Embryonic facial prominence (tissue), 1 donor: ENCODE results near the gene UNC5A.

ENCODE experiments used
- DNase-seq: peaks from one replicate; pipeline ENCODE4 v3.0.0-alpha.2; 2016; ENCODE audit errors: extremely low spot score

The UNC5A gene

GRCh38 chr5:176879663-176880361, 69.5 kb downstream of the UNC5A start:
- DNase-seq = no peak

GRCh38 chr5:176880366-176881020, 70.1 kb downstream of the UNC5A start:
- DNase-seq = no peak

DNA sequence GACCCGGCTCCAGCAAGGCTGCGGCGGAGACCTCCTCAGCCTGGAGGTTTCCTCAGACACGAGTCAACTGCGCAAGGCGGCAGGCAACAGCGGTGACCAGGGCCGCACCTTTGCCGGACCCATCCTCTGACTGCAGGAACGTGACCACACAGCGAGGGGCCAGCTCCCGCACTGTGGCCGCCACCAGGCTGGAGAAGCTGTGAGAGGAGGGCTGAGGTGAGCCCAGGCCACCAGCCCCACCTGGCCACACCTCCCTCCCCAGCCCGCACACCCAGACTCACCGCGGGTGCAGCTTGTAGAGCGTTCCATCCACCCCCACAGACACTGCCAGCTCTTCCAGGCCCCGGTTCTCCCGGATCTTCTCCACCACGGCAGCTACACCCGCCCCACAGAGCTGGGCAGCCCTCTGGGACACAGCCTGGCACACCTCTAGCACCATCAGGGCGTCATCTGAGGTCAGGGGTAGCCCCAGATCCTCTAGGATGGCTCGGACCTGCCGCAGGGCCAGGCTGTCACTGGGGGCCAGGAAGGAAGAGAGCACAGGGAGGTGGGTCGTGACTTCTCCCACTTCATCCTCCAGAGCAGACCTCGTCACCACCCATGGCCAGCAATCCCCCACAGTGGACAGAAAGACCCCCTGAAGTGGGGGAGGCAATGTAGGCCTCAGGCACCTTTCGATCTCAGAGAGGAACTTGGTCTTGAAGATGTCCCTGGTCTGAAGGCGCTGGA, 70.8 kb downstream of the UNC5A start:
- no peak for DNase-seq

DNA sequence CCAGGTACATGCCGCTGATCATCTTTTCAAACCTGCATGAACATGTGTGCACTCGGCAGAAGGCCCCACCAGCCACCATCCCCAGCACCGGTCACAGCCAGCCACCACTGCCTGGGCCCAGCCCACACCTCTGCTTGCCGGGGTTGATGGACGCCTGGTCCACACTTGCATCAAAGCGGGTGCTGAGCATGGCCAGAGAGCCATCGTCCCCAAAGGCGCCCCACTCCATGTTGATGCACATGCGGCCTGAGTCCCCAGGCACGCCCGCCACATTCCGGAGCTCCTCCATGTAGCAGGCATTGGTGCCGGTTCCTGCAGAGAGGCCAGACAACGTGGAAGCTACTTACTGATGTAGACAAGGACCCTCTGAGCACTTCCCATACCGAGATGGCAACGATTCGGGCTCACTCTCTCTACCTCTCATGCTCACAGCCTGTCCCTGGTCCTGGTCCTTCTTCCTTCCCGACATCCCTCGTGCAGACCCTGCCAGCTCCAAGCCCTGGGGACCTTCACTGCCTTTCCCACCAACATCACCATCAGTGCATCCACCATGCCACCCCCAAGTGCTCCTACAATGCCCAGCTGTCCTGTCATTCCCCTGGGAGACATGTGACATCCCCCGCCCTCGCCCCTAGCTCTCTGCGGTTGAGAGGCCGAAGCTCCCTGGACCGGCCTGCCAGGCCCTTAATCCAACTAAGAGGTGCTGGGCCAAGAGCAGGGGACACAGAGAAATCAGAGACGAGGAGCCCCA, 71.6 kb downstream of the UNC5A start:
- DNase-seq = no peak

- no peak for DNase-seq
Observed at GRCh38 chr5:176882567-176882903, 72.2 kb downstream of the UNC5A start.

DNA sequence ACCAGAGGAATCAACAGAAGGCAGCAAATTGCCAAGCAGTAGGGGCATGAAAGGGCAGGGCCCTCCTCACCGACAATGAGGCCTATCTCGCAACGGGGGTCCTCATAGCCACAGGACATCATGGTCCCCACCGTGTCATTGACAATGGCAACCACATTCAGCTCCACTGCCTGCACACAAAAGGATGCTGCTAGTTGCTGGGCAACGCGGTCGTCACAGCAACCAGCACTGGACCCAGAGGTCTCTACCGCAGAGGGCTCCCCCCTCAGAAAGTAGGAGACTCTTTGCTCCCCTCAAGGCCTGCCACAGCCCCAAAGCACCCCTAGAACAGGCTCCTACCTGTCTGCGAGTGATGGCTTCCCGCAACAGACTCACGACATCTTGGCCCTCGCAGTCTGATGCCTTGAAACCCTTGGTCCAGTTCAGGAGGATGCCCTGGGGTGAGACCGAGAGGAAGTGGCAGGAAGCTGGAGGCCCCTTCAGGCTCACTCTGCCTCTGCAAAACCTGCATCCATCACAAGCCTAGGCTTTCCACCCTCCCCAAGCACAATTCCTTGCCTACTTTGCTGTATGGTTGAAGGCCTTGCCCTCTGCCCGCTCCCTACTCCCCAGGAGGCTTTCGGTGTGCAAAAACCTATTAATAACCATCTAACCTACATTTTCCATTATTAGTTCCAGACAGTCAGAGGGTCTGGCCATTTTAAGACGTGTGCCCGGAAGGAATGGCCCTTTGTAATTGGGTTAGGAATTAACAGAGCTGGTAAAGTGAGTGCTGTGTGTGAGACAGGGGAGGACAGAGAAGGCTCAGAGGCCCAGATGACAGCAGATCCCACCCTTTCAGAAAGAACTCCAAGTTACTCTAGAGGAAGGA, 73.6 kb downstream of the UNC5A start:
- no peak for DNase-seq

DNA sequence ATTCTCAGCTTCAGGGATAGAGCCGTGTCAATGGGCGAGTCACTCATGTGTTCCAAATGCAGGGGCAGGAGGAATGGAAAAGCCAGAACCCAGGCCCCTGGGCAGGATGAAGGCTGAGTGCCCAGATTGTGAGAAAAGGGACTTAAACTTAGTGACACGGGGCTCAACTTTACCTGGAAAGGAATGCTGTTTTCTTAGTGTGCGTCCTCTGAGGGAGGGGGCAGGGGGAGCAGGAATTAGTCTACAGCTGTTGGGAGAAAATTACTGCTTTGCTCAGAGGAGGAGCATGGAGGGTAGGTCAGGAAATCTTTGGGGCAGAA, 74.2 kb downstream of the UNC5A start:
- DNase-seq = no peak

DNA sequence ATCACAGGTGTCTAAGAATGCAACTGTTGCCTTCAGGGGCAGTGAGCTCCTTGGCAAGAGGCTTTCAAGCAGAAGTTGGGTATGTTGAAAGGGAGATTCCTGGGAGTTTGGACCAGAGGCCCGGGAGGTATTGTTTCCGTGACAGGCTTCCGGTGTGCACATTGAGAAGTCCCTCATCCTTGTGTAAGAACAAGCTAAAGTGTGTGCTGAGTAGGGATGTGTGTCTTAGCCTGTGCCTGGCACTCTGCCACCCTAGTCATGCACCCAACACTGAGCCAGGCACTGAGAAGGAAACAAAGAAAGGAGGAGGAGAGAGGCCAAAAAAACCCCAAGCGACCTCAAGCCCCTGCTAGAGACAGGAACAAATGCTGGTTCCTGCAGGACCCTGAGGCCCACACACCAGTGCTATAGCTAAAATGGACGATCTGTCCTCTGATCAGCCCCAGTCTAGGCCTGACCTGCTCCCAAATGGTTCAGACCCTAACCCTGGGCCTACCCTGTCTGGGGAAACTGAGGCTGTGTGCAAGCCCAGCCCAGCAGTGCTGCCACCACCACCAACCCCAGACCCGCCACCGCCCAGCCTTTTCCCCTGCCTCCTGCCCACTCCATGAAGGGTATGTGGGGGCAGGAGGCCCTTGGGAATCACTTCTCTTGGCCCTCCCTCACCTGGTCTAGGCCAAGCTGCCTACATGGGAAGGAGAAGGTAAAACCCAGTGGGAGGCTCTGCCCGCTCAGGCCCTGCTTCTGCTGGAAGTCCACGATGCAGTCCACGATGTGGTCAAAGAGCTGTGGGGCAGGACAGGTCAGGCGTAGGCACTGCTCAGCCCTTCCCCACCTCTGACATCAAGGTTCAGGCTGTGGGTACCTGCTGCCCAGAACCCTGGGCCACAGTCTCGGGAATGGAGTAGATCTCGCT, 76.2 kb downstream of the UNC5A start:
- no peak for DNase-seq

DNA sequence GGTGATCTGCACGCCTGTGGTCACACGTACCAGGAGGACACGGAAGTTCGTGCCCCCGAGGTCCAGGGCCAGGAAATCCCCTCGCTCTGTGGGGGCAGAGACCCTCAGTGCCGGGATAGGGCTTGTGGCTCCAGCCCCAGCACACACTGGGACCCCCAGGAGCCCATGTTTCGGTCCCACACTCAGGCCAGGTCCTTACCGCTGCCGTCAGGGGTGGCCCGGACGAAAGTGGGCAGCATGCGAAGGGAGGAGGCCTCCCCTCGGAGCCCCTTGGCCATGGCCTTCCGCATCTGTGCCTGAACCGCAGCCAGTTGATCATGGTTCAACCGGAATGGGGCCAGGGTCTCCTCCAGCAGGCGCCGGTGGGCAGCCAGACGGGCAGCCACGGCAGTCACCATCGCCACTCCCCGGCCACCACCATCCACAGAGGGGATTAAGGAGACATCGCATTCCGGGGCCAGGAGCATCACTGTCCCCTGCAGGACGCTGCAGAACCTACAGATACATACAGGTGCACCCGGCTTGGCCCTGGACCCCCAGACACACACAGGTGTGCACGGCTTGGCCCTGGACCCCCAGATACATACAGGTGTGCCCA, 77.0 kb downstream of the UNC5A start:
- DNase-seq = no peak

DNA sequence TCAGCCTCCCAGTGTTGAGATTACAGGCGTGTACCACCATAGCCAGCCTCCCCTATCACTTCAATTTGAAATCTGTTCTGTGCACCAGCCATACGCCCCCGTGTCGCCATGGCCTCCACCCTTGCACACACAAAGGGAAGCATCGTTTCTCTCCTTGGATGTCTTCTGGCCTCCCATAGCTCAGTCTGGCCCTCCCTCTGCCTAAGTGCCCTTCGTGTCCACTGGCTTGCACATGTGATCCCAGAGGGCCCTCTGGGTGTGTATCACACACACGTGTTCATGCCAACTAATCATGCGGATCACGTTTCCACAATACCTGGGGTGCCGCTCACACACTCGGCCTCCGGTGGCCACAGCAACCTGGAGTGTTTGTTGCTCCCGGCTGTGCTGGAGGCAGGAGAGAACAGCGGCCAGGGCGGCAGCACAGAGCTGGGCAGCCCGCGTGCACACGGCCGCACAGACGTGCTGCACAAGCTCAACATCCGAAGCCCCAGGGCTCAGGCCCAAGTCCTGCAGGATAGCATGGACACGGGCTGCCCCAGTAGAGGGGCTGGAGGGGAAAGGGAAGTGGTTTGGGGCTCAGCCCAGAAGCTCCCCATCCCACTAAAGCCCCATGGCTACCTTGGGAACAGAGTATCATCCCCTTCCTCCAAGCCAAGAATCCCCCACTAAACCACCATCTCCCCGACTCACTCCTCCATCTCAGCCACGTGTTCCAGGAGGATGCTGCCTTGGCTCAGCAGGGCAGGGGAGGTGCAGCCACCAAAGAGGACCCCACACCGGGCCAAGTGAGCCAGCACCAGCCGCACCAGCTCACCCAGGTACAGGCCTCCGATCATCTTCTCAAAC, 77.9 kb downstream of the UNC5A start:
- no peak for DNase-seq

DNA sequence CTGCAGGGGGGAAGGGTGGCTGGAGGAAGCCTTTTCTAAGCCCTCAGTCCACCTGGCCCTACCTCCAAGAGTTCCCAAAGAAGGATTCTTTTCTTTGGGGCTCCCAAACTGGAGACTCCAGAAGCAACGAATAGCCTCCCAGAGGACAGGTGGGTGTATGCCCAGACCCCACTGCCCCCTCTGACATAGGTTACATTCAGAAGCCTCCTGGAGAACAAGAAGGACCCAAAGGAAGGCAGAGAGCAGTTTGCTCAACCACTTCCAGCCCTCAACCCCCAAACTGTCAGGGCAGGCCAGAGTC, 78.5 kb downstream of the UNC5A start:
- no peak for DNase-seq

GRCh38 chr5:176889321-176890280, 79.2 kb downstream of the UNC5A start:
- no peak for DNase-seq

DNA sequence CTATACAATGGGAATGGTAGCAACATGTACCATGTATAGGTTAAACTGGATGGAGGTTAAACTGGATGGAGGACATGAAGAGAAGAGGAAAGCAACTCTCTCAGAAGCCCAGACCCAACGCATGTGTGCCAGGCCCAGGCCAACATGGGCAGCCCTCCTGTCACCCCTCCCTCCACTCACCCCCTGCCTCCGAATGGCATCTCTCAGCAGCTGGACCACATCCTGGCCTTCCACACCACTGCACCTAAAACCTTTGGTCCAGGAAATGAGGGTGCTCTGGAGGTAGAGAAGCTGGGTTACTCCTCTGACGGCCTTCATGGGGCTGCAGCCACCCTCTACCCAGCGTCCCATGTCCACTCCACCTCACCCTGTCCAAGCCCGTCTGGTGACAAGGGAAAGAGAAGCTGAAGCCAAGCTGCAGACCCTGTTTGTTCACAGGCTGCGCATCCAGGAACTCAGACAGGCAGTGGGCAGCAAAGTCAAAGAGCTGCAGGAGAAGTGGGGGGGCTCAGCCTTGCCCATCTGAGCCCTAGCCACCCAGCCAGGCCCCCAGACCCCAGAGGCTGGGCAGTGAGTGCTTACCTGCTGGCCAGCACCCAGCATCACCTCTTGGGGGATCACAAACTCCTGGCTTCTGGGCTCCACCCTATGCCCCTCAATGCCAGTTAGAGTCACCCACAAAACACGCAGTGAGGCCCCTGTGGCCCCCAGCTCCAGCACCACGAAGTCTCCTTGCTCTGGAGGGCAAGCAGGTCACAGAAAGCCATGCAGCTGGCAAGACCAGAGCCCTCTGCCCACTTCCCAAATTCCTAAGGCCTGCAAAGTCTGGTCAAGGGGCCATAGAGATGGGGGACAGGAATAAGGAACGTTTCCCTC, 80.3 kb downstream of the UNC5A start:
- no peak for DNase-seq

GRCh38 chr5:176891331-176891958, 81.1 kb downstream of the UNC5A start:
- DNase-seq = no peak

GRCh38 chr5:176892663-176893062, 82.3 kb downstream of the UNC5A start:
- no peak for DNase-seq

GRCh38 chr5:176894298-176894697, 83.9 kb downstream of the UNC5A start:
- no peak for DNase-seq

- no peak for DNase-seq
Observed at GRCh38 chr5:176895831-176896230, 85.5 kb downstream of the UNC5A start.
